H1 (cell line): ENCODE measurements around the gene MEF2A. TPM values are rescaled to one million over a fixed set of nuclear protein-coding genes. Genes with fewer than 3 reads are reported as not detected.

Source experiments
- CTCF ChIA-PET: fragments of 300-600 bp; sonication (Branson Sonifier 250); formaldehyde crosslinking; loops from one replicate; lab custom pipeline; 2021; ENCODE audit not compliant: partially characterized antibody; lab: Charles Lee
- POLR2A ChIA-PET: fragments of 300-600 bp; sonication (Branson Sonifier 250); formaldehyde crosslinking; loops from one replicate; lab custom pipeline; 2021; ENCODE audit warnings: inconsistent platforms; ENCODE audit not compliant: partially characterized antibody; lab: Charles Lee
- DNase-seq, 2 experiments: peaks; one replicate each; pipeline versions ENCODE4 v3.0.0 to v3.0.0-alpha.2; 2010 to 2022; ENCODE audit warnings: low spot score in 2 of 2, low read depth in 1 of 2, mixed read lengths in 1 of 2
- FAIRE-seq: peaks from 2 replicates; lab custom pipeline; 2011; peaks lifted over from hg19 to GRCh38; lab: Jason Lieb, UNC
- H2AFZ ChIP-seq: 2 replicates; pipeline ENCODE4 v1.8.1; 2012; ENCODE audit warnings: low read length, inconsistent platforms
- H2AK5ac ChIP-seq: 2 replicates; pipeline ENCODE4 v1.6.1; 2013; ENCODE audit warnings: low read depth, low read length
- H2BK120ac ChIP-seq: replicated peaks from 2 replicates; pipeline ENCODE3; 2013; ENCODE audit warnings: low read depth, low read length, inconsistent platforms
- H2BK12ac ChIP-seq: 2 replicates; pipeline ENCODE4 v1.6.1; 2013; ENCODE audit warnings: low read depth, low read length
- H2BK15ac ChIP-seq: 2 replicates; pipeline ENCODE4 v1.6.1; 2013; ENCODE audit warnings: low read length
- H2BK20ac ChIP-seq: 2 replicates; pipeline ENCODE4 v1.6.1; 2013; ENCODE audit warnings: low read length
- H2BK5ac ChIP-seq: 2 replicates; pipeline ENCODE4 v1.6.1; 2013; ENCODE audit warnings: low read depth, low read length
- H3K14ac ChIP-seq: 2 replicates; pipeline ENCODE4 v1.6.1; 2013; ENCODE audit warnings: inconsistent platforms; ENCODE audit not compliant: insufficient read length
- H3K18ac ChIP-seq: 2 replicates; pipeline ENCODE4 v1.6.1; 2013; ENCODE audit warnings: low read length; ENCODE audit errors: extremely low read depth
- H3K23ac ChIP-seq: 2 replicates; pipeline ENCODE4 v1.6.1; 2013; ENCODE audit warnings: inconsistent platforms; ENCODE audit not compliant: insufficient read length
- H3K23me2 ChIP-seq: 2 replicates; pipeline ENCODE4 v1.6.1; 2013; ENCODE audit warnings: low read depth, low read length
- H3K27ac ChIP-seq: 2 replicates; pipeline ENCODE4 v1.6.1; 2011; ENCODE audit warnings: low read depth, low read length, inconsistent platforms
- H3K27me3 ChIP-seq, 4 experiments: replicated peaks in 1 of 4; 1 replicate in 1 of 4; 2 replicates in 3 of 4; pipeline versions ENCODE4 v1.6.1 to v1.8.1; 2011 to 2013; ENCODE audit warnings: low read length in 3 of 4, mild to moderate bottlenecking in 3 of 4, inconsistent platforms in 2 of 4, mixed read lengths in 2 of 4, moderate library complexity in 1 of 4; ENCODE audit not compliant: control insufficient read depth in 3 of 4, insufficient read depth in 3 of 4; ENCODE audit errors: extremely low read depth in 1 of 4
- H3K36me3 ChIP-seq, 4 experiments: 2 replicates each; pipeline versions ENCODE4 v1.6.1 to v1.8.1; 2011 to 2013; ENCODE audit warnings: mild to moderate bottlenecking in 4 of 4, low read length in 3 of 4, moderate library complexity in 2 of 4, control low read depth in 1 of 4, inconsistent platforms in 1 of 4; ENCODE audit not compliant: insufficient read depth in 4 of 4, control insufficient read depth in 2 of 4
- H3K4ac ChIP-seq: replicated peaks from 2 replicates; pipeline ENCODE3; 2013; ENCODE audit warnings: low read length, low read depth, mixed read lengths, inconsistent platforms; ENCODE audit not compliant: insufficient read length
- H3K4me1 ChIP-seq, 4 experiments: replicated peaks in 1 of 4; 1 replicate in 1 of 4; 2 replicates in 3 of 4; pipeline versions ENCODE4 v1.6.1 to v1.8.1; 2011 to 2013; ENCODE audit warnings: low read length in 3 of 4, inconsistent platforms in 2 of 4, mixed read lengths in 1 of 4; ENCODE audit not compliant: insufficient read depth in 4 of 4, control insufficient read depth in 3 of 4
- H3K4me2 ChIP-seq, 2 experiments: 2 replicates each; pipeline versions ENCODE4 v1.6.1 to v1.8.1; 2011 to 2013; ENCODE audit warnings: low read depth in 2 of 2, low read length in 2 of 2, control low read depth in 1 of 2, inconsistent platforms in 1 of 2, mild to moderate bottlenecking in 1 of 2; ENCODE audit not compliant: insufficient read depth in 1 of 2
- H3K4me3 ChIP-seq, 4 experiments: fragments of 200-600, 300-600 bp in 1 of 4; sonication (generic), shearing (Covaris generic), sonication (Bioruptor Twin) in 1 of 4; 2 replicates each; pipeline versions ENCODE4 v1.5.1 to v1.8.1; 2011 to 2016; ENCODE audit warnings: low read length in 4 of 4, low read depth in 3 of 4, control low read depth in 2 of 4, inconsistent platforms in 2 of 4, mild to moderate bottlenecking in 2 of 4, mixed read lengths in 1 of 4, moderate library complexity in 1 of 4; ENCODE audit not compliant: insufficient read depth in 2 of 4; ENCODE audit errors: extremely low read depth in 1 of 4
- H3K56ac ChIP-seq: replicated peaks from 2 replicates; pipeline ENCODE3; 2013; ENCODE audit warnings: low read depth, mild to moderate bottlenecking, mixed read lengths, low read length, inconsistent platforms; ENCODE audit not compliant: insufficient read length
- H3K79me1 ChIP-seq: 2 replicates; pipeline ENCODE4 v1.6.1; 2013; ENCODE audit warnings: low read depth, low read length, control low read depth
- H3K79me2 ChIP-seq, 2 experiments: 2 replicates each; pipeline versions ENCODE4 v1.6.1 to v1.8.1; 2012 to 2013; ENCODE audit warnings: low read length in 2 of 2, mild to moderate bottlenecking in 2 of 2, inconsistent platforms in 1 of 2; ENCODE audit not compliant: insufficient read depth in 2 of 2, control insufficient read depth in 1 of 2
- H3K9ac ChIP-seq, 4 experiments: replicated peaks in 1 of 4; 1 replicate in 1 of 4; 2 replicates in 3 of 4; pipeline versions ENCODE4 v1.6.1 to v1.8.1; 2011 to 2013; ENCODE audit warnings: low read depth in 3 of 4, low read length in 3 of 4, control low read depth in 2 of 4, mild to moderate bottlenecking in 2 of 4, moderate library complexity in 2 of 4, inconsistent platforms in 1 of 4; ENCODE audit errors: extremely low read depth in 1 of 4
- H3K9me3 ChIP-seq, 2 experiments: 2 replicates each; pipeline versions ENCODE4 v1.6.1 to v1.8.1; 2012 to 2013; ENCODE audit warnings: mild to moderate bottlenecking in 2 of 2, moderate library complexity in 2 of 2, control low read depth in 1 of 2, inconsistent platforms in 1 of 2, low read depth in 1 of 2, low read length in 1 of 2, mixed read lengths in 1 of 2; ENCODE audit not compliant: insufficient read depth in 2 of 2
- H4K20me1 ChIP-seq, 2 experiments: replicated peaks in 1 of 2; 2 replicates each; pipeline versions ENCODE3 to v1.8.1; 2011 to 2013; ENCODE audit warnings: inconsistent platforms in 2 of 2, low read length in 2 of 2, mild to moderate bottlenecking in 1 of 2; ENCODE audit not compliant: insufficient read depth in 2 of 2, control insufficient read depth in 1 of 2
- H4K5ac ChIP-seq: 2 replicates; pipeline ENCODE4 v1.6.1; 2013; ENCODE audit warnings: low read length, low read depth, mixed read lengths, inconsistent platforms; ENCODE audit not compliant: insufficient read length
- H4K8ac ChIP-seq: 2 replicates; pipeline ENCODE4 v1.8.0; 2013; ENCODE audit warnings: mild to moderate bottlenecking, moderate library complexity, low read length, inconsistent platforms; ENCODE audit not compliant: insufficient read depth; ENCODE audit errors: extremely low read depth
- H4K91ac ChIP-seq: replicated peaks from 2 replicates; pipeline ENCODE3; 2013; ENCODE audit warnings: low read length, mixed read lengths, inconsistent platforms; ENCODE audit not compliant: insufficient read length
- ASH2L ChIP-seq: fragments of 200-600, 300-600 bp; sonication (generic); IDR thresholded peaks from one replicate; pipeline ENCODE4 v1.7.1; 2017; ENCODE audit warnings: low read length
- BCL11A ChIP-seq, 2 experiments: IDR thresholded peaks; one replicate each; pipeline ENCODE4 v1.6.1; 2011; ENCODE audit warnings: low read depth in 2 of 2, low read length in 2 of 2, mild to moderate bottlenecking in 2 of 2
- CBX8 ChIP-seq: fragments of 300-800, 300-1000 bp; sonication (generic); IDR thresholded peaks from 2 replicates; pipeline ENCODE4 v1.7.1; 2016; ENCODE audit warnings: low read depth, low read length, borderline replicate concordance
- CTBP2 ChIP-seq: IDR thresholded peaks from 2 replicates; pipeline ENCODE4 v1.7.0; 2011; ENCODE audit warnings: borderline replicate concordance, mild to moderate bottlenecking, moderate library complexity, mixed read lengths, low read length; ENCODE audit not compliant: insufficient read depth, insufficient read length
- FOSL1 ChIP-seq: IDR thresholded peaks from 2 replicates; pipeline ENCODE4 v1.6.1; 2011; ENCODE audit warnings: mild to moderate bottlenecking, low read depth, low read length, moderate library complexity; ENCODE audit not compliant: insufficient read depth
- HDAC6 ChIP-seq: IDR thresholded peaks from one replicate; pipeline ENCODE4 v1.7.1; 2012; ENCODE audit warnings: low read depth, mild to moderate bottlenecking, inconsistent platforms, low read length, moderate library complexity
- JUN ChIP-seq: IDR thresholded peaks from 2 replicates; pipeline ENCODE4 v1.6.1; 2011; ENCODE audit warnings: low read depth, mild to moderate bottlenecking, improper control_type of control experiment, low read length
- PHF8 ChIP-seq: fragments of 200-600 bp; sonication (generic); conservative IDR thresholded peaks from 2 replicates; pipeline ENCODE4 v1.7.1; 2012; ENCODE audit warnings: low read depth, mild to moderate bottlenecking, inconsistent platforms, low read length, moderate library complexity
- RXRA ChIP-seq: IDR thresholded peaks from 2 replicates; pipeline ENCODE4 v1.6.1; 2011; ENCODE audit warnings: low read depth, mild to moderate bottlenecking, low read length, moderate library complexity; ENCODE audit not compliant: insufficient read depth
- TAF7 ChIP-seq: optimal IDR thresholded peaks from 2 replicates; pipeline ENCODE3; 2011; ENCODE audit warnings: low read depth, mild to moderate bottlenecking, inconsistent platforms, low read length, moderate library complexity, borderline replicate concordance
- ZNF274 ChIP-seq: IDR thresholded peaks from 2 replicates; pipeline ENCODE4 v1.7.0; 2012; ENCODE audit warnings: low read length, borderline replicate concordance; ENCODE audit errors: extremely low read depth
- WGBS, 2 experiments: shearing (Covaris generic) in 1 of 2; methylation state at CpG; one replicate each; pipeline versions ENCODE4 v1.1.6 to v1.1.7; 2013 to 2015; ENCODE audit warnings: low lambda C conversion rate in 2 of 2, mixed read lengths in 2 of 2, inconsistent platforms in 1 of 2, low coverage in 1 of 2, missing lambda C conversion rate in 1 of 2; ENCODE audit not compliant: insufficient replicate concordance in 2 of 2, insufficient coverage in 1 of 2, insufficient read length in 1 of 2; ENCODE audit errors: extremely low coverage in 1 of 2, missing lambda C conversion rate in 1 of 2; 5-methylcytosine and 5-hydroxymethylcytosine counted together
- polyA plus RNA-seq, 7 experiments: library from polyadenylated mRNA; depleted of rRNA in 3 of 7; stranded (reverse) in 5 of 7; unstranded in 2 of 7; fragments of >200 nt in 5 of 7; fragments of 200-250 nt in 2 of 7; gene quantifications; 1 replicate in 5 of 7; 2 replicates in 1 of 7; 4 replicates in 1 of 7; pipeline versions ENCODE4 v1.2.1 to v1.2.3, GENCODE V29; 2011 to 2013; ENCODE audit warnings: missing spikeins in 2 of 7, mixed read lengths in 2 of 7
- total RNA-seq: library from RNA; stranded (reverse); fragmentation: NEBNext Ultra II Directional; extraction: Animal tissue kit (Norgen Biotek cat#: 25700); gene quantifications from 2 replicates; pipeline ENCODE4 v1.2.1, GENCODE V29; 2021

MEF2A gene
- total and polyA plus RNA-seq, 2 of the 8 experiments (the other 6 are each of a cell fraction or from before 2014, with no cell fraction given): 15.6 to 22.5 TPM

GRCh38 chr15:99644913-99645542 is 79.2 kb downstream of the MEF2A start:
- Histone ChIP-seq H3K23me2 (no peaks in the 10 kb centered on the region), H2AFZ (no peak overlapping the region), H3K9me3 (peaks cover 7 to 16% of the 10 kb centered on the region in 2 experiments; a peak in 3 of 4 replicates), H3K4me2 (no peak overlapping the region), H3K79me1 (no peaks in the 10 kb centered on the region; the same call in 1 of the 2 replicates), H2AK5ac (no peak overlapping the region), H4K91ac (no peak overlapping the region), H3K4ac (no peak overlapping the region), H3K18ac (no peak overlapping the region), H2BK5ac (no peak overlapping the region), H3K27me3 (no peaks in the 10 kb centered on the region), H3K79me2 (no peaks in the 10 kb centered on the region), H3K36me3 (peaks cover 0 to 19% (median 9%) of the 10 kb centered on the region in 4 experiments; a peak in 4 of 8 replicates), H2BK12ac (no peak overlapping the region), H2BK15ac (no peak overlapping the region), H3K4me3 (no peak overlapping the region), H3K14ac (no peak overlapping the region), H3K23ac (no peak overlapping the region), H4K20me1 (no peaks in the 10 kb centered on the region), H3K27ac (no peak overlapping the region), H4K5ac (no peak overlapping the region), H3K56ac (no peak overlapping the region), H3K4me1 (peaks cover 0 to 2% (median 0%) of the 10 kb centered on the region in 4 experiments; a peak in 1 of 7 replicates), H2BK120ac (no peak overlapping the region), H3K9ac (no peak overlapping the region), H2BK20ac (no peak overlapping the region), H4K8ac (no peak overlapping the region)
- CTCF ChIA-PET: interaction anchor here (0.7 kb wide), 1 partner anchor 85 kb away, joined by 3 read pairs; no protein-coding TSS in a partner anchor
- no peak for TF ChIP-seq HDAC6
- no peak for TF ChIP-seq CTBP2
- TF ChIP-seq FOSL1: no peak
- TF ChIP-seq CBX8: no peak
- no peak for TF ChIP-seq BCL11A (IDR thresholded peaks at IDR 0.05; ENCODE audit: low read depth in 2 of 2, low read length in 2 of 2)
- no peak for TF ChIP-seq JUN
- no peak for TF ChIP-seq PHF8
- no peak for TF ChIP-seq TAF7
- TF ChIP-seq RXRA: no peak
- TF ChIP-seq ZNF274: no peak
- TF ChIP-seq ASH2L: no peak
- DNase-seq (no peak), FAIRE-seq (no peak)
- 86% methylated on average over 2 of the region's 2 CpGs; no CpG with 5 or more reads in 1 of the 2 experiments for WGBS, 2 experiments
- POLR2A ChIA-PET: interaction anchor here (1.2 kb wide), 1 partner anchor 13 kb away, joined by 3 read pairs; no protein-coding TSS in a partner anchor
